Measurements from ENCODE around the gene POPDC2.

Gene POPDC2

GRCh38 chr3:119642746-119643473, 17.5 kb downstream of the POPDC2 start:
- H3K9ac ChIP-seq, result no peak overlapping the region
- no peak overlapping the region for H3K4me3 ChIP-seq (ENCODE audit: low read depth, low read length)
- H3K36me3 ChIP-seq (ENCODE audit: control insufficient read depth, insufficient read depth, low read length), result no peaks in the 10 kb centered on the region
- H3K79me2 ChIP-seq, result no peaks in the 10 kb centered on the region
- H3K9me3 ChIP-seq (ENCODE audit: control insufficient read depth, low read length), result no peaks in the 10 kb centered on the region
- H3K27me3 ChIP-seq (ENCODE audit: control insufficient read depth, insufficient read depth, low read length), result no peaks in the 10 kb centered on the region
- no peak overlapping the region for H3K4me2 ChIP-seq (ENCODE audit: low read length)
- no peak for TF ChIP-seq CTCF (IDR thresholded peaks at IDR 0.05)
- H3K4me1 ChIP-seq, result peaks cover 29% of the 10 kb centered on the region
- peak overlapping the region; percentile 15 for H3K27ac ChIP-seq
- H2AFZ ChIP-seq, result peak overlapping the region; percentile 31

- Histone ChIP-seq H3K4me1 (peaks cover 29% of the 10 kb centered on the region), H3K36me3 (ENCODE audit: control insufficient read depth, insufficient read depth, low read length) (no peaks in the 10 kb centered on the region), H2AFZ (no peak overlapping the region), H3K79me2 (no peaks in the 10 kb centered on the region), H3K4me3 (ENCODE audit: low read depth, low read length) (no peak overlapping the region), H3K9ac (no peak overlapping the region), H3K27me3 (ENCODE audit: control insufficient read depth, insufficient read depth, low read length) (no peaks in the 10 kb centered on the region), H3K9me3 (ENCODE audit: control insufficient read depth, low read length) (no peaks in the 10 kb centered on the region), H3K4me2 (ENCODE audit: low read length) (no peak overlapping the region), H3K27ac (no peak overlapping the region)
- TF ChIP-seq CTCF (IDR thresholded peaks at IDR 0.05), result no peak
Measured at GRCh38 chr3:119641416-119641815, 19.0 kb downstream of the POPDC2 start.

GRCh38 chr3:119639494-119640350, 20.7 kb downstream of the POPDC2 start:
- no peaks in the 10 kb centered on the region for H3K36me3 ChIP-seq (ENCODE audit: control insufficient read depth, insufficient read depth, low read length)
- H3K9ac ChIP-seq, result no peak overlapping the region
- H3K27ac ChIP-seq, result peak overlapping the region; percentile 92
- H3K4me3 ChIP-seq (ENCODE audit: low read depth, low read length), result no peak overlapping the region
- H3K4me2 ChIP-seq (ENCODE audit: low read length), result peak overlapping the region; percentile 21
- H3K79me2 ChIP-seq, result no peaks in the 10 kb centered on the region
- TF ChIP-seq CTCF (IDR thresholded peaks at IDR 0.05), result no peak
- H2AFZ ChIP-seq, result no peak overlapping the region
- H3K9me3 ChIP-seq (ENCODE audit: control insufficient read depth, low read length), result no peaks in the 10 kb centered on the region
- peaks cover 40% of the 10 kb centered on the region for H3K4me1 ChIP-seq
- no peaks in the 10 kb centered on the region for H3K27me3 ChIP-seq (ENCODE audit: control insufficient read depth, insufficient read depth, low read length)

- Histone ChIP-seq H2AFZ (peak overlapping the region; percentile 82), H3K27ac (peak overlapping the region; percentile 92), H3K4me3 (ENCODE audit: low read depth, low read length) (peak overlapping the region; percentile 5), H3K4me2 (ENCODE audit: low read length) (peak overlapping the region; percentile 19), H3K27me3 (ENCODE audit: control insufficient read depth, insufficient read depth, low read length) (no peaks in the 10 kb centered on the region), H3K4me1 (peaks cover 40% of the 10 kb centered on the region), H3K79me2 (no peaks in the 10 kb centered on the region), H3K9ac (no peak overlapping the region), H3K36me3 (ENCODE audit: control insufficient read depth, insufficient read depth, low read length) (no peaks in the 10 kb centered on the region), H3K9me3 (ENCODE audit: control insufficient read depth, low read length) (no peaks in the 10 kb centered on the region)
- TF ChIP-seq CTCF (IDR thresholded peaks at IDR 0.05), result no peak
Measured at GRCh38 chr3:119637679-119638477, 22.5 kb downstream of the POPDC2 start.

Measured in parathyroid adenoma (tissue), 2 donors.